Stimulated activated CD4-positive, alpha-beta T cell treated with anti-CD3 and anti-CD28 coated beads, TNF-alpha, amount 100 ng/mL, for 4 hours (primary cell): ENCODE data around the gene PKNOX2.
"Not testable (repeated sequence)": the region's sequence is repeated elsewhere in the genome, so short reads cannot be mapped to it uniquely, and the experiment has no call there.

Experiments used
- DNase-seq, 3 experiments: peaks; one replicate each; pipeline ENCODE4 v3.0.0-alpha.2; 2020; ENCODE audit warnings: low read depth in 3 of 3

The PKNOX2 gene

DNA sequence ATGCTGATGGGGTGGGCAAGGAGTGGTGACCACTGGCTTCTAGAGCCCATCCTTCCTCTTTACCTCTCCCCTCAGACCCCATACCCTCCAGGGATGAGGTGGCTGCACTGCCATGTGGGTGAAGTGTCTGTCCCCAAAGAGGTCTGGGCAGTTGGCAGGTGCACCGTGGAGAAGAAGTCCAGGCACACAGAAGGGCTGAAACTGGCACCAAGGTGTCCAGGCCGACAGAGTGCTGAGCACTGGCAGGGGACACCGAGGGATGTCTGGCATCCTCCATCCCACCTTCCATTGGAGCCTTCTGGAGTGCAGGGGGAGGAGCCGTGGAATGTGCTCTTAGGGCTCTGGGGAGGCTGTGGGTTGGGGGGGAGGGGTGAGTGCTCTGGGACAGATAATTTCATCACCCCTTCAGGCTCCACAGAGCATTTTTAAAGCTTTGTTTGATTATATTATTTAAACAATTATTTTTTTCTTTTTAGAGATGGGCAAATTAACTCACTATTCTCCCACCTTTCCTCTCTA lies 37.9 kb downstream of the PKNOX2 start:
- no peak for DNase-seq

GRCh38 chr11:125202977-125203376 lies 38.4 kb downstream of the PKNOX2 start:
- no peak for DNase-seq

- no peak for DNase-seq
Measured at GRCh38 chr11:125207866-125208425, 43.4 kb downstream of the PKNOX2 start.

DNA sequence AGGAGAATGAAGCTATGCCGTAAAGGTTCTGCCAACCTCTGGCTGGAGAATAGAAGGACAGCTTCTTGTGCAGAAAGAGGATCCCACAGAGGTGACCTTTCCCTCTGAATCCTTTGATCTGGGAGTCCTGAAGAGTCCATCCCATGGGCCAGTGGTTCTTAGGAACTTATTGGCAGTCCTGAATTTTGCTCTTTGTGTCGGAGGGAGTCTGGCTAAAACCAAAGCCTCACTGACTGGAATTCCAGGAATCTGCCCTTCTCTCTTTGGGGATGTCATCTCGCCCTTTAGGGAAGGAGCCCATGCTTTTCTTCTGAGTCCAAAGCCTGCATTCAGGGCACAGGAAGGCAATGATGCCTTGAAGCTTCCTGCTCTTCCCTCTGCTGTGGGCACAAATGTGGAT lies 45.5 kb downstream of the PKNOX2 start:
- DNase-seq: no peak

DNA sequence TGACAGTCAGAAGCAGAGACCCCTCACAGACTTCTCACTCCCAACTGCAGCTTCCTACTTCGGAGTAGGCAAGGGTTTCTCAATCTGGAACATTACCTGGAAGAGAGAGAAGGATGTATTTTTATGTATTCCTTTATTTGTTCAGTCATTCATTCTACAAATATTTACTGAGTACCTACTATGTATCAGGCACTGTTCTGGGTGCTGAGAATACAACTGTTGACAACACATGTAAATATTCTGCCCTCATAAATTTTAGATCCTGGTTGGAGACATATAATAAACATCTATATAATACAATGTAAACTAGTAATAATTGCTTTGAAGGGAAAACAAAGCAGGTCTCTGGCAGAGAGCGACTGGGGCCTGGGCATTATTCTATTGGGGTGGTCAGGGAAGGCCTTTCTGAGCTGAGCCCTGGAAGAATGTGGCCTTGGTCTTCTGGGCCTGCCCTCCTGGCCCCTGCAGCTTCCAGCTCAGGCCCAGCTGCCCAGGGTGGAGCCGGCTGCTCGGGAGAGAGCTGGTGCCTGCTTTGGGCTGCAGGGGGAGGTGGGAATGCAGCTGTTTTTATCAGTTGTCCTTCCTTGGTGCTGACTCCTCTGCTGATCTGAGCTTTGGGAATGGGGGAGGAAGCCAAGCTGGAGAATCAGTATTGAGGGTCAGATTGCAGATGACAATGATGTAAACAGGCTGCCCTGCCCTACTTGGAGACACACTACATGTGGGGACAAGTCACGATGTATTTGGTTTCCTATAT lies 46.8 kb downstream of the PKNOX2 start:
- DNase-seq: no peak

DNA sequence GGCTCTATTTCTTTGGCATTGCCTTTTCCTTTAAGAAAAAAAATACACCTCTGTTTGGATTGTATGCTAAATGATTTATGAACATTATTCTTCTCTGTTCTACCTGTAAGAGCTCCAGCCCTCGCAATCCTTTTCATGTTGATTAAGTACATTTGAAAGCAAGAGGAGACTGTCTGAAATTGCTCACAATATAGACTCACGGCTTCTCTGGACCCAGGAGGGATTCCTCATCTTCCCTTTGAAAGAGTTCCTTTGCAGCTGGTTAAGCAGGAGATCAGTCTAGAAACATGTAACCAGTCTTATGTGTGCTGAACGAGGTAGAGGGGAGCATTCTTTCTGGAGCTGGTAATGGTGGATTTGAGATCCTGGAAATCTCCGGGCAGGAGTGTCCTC lies 47.4 kb downstream of the PKNOX2 start:
- DNase-seq: no peak

DNA sequence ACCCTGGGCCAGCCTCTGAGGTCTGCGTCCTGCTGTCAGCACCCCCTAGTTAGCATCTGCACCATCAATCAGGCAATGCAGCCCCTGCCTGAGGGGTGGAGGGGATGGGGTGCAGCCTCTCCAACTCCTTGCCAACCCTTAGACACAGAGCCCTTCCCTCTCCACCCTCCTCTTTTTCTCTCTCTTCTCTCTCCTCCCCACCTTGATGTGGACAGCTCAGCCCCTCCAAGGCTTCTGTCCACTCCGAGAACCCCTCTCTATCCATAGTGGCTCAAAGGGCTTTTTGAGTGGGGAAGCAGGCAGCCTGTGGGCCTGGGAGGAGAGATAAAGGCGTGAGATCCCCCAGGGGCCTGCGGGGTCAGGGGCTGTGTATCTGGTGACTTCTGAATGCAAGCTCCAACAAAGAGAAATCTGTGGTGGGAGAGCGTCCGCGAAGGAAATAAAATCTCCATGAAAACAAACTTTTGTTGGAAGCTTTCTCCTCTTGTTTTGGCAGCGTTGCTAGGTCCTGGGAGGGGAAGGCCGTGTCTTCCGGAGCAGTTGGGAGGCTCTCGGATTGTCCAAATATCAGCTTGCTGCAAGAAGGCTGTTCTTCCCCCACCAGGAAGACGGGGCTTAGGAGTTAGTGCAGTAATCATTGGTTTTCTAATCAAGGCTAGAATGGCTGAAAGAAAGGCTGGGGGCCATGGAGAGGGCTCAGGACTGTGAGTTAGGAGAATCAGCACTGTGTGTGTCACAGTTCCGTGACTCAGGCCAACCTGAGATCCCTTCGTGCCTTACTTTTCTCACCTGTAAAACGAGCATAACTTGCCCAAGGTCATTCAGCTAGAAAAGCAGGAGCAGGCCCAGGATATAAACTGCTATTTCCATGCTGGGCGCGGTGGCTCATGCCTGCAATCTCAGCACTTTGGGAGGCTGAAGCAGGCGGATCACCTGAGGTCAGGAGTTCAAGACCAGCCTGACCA lies 50.3 kb downstream of the PKNOX2 start:
- no peak for DNase-seq

GRCh38 chr11:125215976-125216375 lies 51.4 kb downstream of the PKNOX2 start:
- no peak for DNase-seq

- DNase-seq: no peak
Measured at GRCh38 chr11:125218336-125218735, 53.8 kb downstream of the PKNOX2 start.

GRCh38 chr11:125221461-125221860 lies 56.9 kb downstream of the PKNOX2 start:
- DNase-seq: no peak

DNA sequence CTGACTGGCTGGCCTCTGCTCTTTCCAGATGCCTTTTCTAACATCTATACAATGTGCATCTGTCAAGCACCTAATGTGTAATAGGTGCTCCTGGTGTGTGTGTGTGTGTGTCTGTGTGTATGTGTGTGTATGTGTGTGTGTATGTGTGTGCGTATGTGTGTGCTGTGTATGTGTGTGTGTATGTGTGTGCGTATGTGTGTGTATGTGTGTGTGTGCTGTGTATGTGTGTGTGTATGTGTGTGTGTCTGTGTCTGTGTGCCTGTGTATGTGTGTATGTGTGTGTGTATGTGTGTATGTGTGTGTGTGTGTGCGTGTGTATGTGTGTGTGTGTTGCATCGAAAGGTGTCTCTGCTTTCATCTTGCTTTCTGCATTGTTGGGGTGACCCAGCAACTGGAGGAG lies 57.9 kb downstream of the PKNOX2 start:
- DNase-seq: no peak

DNA sequence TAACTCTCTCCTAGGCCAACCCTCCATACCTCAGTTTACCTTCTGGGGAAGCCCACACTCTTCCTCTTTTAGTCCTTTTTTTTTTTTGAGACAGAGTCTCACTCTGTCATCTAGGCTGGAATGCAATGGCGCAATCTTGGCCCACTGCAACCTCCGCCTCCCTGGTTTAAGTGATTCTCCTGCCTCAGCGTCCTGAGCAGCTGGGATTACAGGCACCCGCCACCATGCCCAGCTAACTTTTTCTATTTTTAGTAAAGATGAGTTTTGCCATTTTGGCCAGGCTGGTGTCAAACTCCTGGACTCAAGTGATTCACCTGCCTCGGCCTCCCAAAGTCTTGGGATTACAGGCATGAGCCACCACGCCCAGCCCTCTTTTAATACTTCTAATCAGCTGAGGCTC lies 58.6 kb downstream of the PKNOX2 start:
- not testable (repeated sequence) for DNase-seq

- DNase-seq: no peak
Measured at GRCh38 chr11:125223901-125224361, 59.4 kb downstream of the PKNOX2 start.

DNA sequence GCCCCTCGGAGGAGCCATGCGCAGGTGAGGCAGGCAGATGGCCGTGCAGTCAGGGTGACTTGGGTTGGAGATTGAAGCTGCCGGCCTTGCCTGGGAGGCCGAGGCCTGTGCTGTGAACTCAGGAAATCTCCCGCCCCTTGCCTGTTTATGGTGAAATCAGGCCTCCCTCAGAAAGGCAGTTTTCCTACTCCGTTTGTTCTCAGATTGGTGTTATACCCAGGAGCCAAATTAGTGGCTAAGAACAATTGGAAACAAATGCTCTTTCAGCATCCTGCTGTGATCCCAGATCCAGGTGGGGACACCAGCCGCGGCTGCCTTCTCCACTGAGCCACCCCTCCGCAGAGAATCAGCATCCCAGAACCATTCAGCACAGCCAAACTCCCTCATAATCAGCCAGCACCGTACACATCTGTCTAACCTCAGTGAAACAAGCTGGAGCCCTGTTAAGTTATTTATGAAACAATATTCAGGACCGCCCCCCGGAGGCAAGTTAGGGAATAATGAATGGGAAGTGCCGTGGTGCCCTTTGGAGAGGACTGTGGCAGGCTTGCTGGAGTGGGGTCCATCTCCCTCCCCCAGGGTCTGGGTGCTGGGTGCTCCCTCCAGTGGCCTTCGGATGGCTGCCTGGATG lies 60.0 kb downstream of the PKNOX2 start:
- DNase-seq: no peak

DNA sequence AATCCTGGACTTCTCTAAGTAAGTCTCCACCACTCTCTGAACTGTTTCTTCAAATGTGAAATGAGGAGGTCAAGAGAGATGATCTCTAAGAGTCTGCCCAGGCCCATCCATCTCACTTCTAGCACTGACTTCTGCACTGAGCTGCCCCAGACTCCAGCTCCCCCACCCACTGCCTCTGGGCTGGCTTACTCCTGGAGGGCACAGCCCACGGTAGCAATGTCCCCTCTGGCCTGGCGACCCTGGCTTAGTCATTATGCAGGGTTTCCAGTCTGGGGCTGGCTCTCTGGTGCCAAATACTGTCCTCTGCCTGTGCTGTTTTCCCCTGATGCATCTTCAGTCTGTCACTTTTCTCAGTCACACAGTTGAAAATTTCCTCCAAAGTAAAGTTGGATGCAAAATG lies 60.9 kb downstream of the PKNOX2 start:
- DNase-seq: no peak

- no peak for DNase-seq
Measured at GRCh38 chr11:125226031-125226430, 61.5 kb downstream of the PKNOX2 start.

DNA sequence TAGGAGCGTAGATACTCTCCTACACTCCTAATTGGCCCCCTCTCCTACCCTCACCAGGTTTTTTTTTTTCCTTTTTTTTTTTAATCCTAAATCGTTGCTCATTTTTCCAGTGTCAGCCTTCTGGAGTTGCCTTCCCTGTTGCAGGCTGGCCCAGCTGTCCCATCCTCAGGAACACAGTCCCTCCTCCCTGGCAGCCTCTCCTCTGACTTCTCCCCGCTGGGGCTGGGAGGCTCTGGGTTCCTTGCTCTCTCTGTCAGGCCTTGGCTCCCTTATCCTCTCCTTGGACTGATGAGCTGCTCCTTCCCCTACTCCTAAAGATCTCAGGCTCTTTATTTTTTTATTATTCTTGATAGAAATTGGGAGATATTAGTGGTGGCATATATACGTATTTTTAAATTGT lies 62.2 kb downstream of the PKNOX2 start:
- DNase-seq: no peak

DNA sequence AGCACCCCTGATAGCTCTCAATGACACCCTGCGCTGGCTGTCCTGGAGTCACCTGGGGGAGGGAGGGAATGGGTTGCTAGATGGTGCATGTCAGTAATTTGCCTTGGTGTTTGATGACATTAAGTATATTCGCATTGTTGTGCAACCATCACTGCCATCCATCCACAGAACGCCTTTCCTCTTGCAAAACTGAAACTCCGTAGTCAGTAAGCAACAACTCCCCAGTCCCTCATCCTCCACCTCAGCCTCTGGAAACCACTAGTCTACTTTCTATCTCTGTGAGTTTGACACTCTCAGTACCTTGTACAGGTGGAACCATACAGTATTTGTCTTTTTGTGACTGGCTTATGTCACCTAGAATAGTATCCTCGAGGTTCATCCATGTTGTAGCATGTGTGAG lies 62.6 kb downstream of the PKNOX2 start:
- DNase-seq: no peak

- DNase-seq: no peak
Measured at GRCh38 chr11:125228445-125228844, 63.9 kb downstream of the PKNOX2 start.

- no peak for DNase-seq
Measured at GRCh38 chr11:125228993-125229392, 64.4 kb downstream of the PKNOX2 start.

GRCh38 chr11:125229916-125230315 lies 65.4 kb downstream of the PKNOX2 start:
- DNase-seq: no peak

DNA sequence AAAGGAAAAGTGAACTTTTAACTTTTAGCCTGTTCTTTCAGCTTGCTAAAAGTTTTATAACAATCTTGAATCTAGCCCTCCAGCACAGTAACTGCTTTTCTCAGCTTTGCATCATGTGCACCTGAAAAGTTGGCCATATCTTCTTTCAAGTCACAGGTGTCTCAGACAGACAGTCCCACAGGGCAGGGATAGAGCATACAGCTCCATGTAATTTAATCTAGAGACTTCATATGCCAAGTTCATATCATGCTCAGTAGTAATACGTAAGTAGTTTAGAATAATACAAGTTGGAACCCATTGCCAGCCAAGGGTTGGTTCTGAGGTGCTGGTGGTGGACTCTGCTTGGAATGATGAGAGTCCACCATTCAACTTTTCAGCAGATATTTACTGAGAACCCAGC lies 68.6 kb downstream of the PKNOX2 start:
- DNase-seq: no peak
